Measurements from ENCODE around the gene EFCAB11. TPM values are rescaled to one million over a fixed set of nuclear protein-coding genes. Genes with fewer than 3 reads are reported as not detected.
"Not testable (repeated sequence)": the region's sequence is repeated elsewhere in the genome, so short reads cannot be mapped to it uniquely, and the experiment has no call there.

EFCAB11 gene
- total and polyA plus RNA-seq, 2 experiments from 2014 or later = 7.2 to 10.8 TPM

DNA sequence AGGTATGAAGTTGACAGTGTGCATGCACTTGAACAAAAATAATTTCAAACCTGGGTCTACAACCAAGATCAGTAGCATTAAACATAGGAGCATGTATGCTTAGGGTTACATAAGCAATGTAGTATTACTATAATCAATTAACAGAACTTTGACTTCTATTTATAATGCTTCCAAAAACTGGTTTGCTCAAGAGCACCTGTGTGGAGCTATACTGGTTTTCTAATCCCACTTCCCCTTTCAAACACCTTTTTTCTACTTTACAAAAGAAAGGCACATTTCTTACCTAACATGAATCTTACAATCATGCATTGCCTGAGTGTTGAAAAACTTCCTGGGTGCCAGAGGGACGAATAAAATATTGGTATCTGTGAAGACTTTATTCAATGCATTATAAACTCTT lies 72.7 kb downstream of the EFCAB11 start:
- no peak overlapping the region for H3K4me3 ChIP-seq
- no peaks in the 10 kb centered on the region for H3K9me3 ChIP-seq (ENCODE audit: low read depth)
- H4K20me1 ChIP-seq (ENCODE audit: insufficient read depth, poor library complexity, severe bottlenecking) = no peaks in the 10 kb centered on the region
- TF ChIP-seq CTCF (IDR thresholded peaks at IDR 0.05; ENCODE audit: poor library complexity) (no peak), EZH2phosphoT487 (IDR thresholded peaks at IDR 0.05; ENCODE audit: low read depth, severe bottlenecking, unreplicated experiment) (no peak), EZH2 (IDR thresholded peaks at IDR 0.05; ENCODE audit: borderline replicate concordance) (no peak)
- no peak overlapping the region for H3K27ac ChIP-seq
- no peak overlapping the region for H3K4me2 ChIP-seq
- 91% methylated on average over 1 of the region's 1 CpG for WGBS (ENCODE audit: low lambda C conversion rate, missing lambda C conversion rate)
- DNase-seq (ENCODE audit: low spot score) = no peak
- no peaks in the 10 kb centered on the region for H3K27me3 ChIP-seq
- no peak overlapping the region for H2AFZ ChIP-seq
- no peaks in the 10 kb centered on the region for H3K4me1 ChIP-seq (ENCODE audit: insufficient read depth)
- H3K79me2 ChIP-seq = no peaks in the 10 kb centered on the region
- H3K36me3 ChIP-seq (replicated peaks; ENCODE audit: insufficient read depth, low read depth) = no peaks in the 10 kb centered on the region
- no peaks in the 10 kb centered on the region for H3K9me2 ChIP-seq (replicated peaks; ENCODE audit: insufficient read depth)

- H3K9me3 ChIP-seq (ENCODE audit: low read depth); H4K20me1 ChIP-seq (ENCODE audit: insufficient read depth, poor library complexity, severe bottlenecking); H2AFZ ChIP-seq; H3K4me2 ChIP-seq; H3K4me1 ChIP-seq (ENCODE audit: insufficient read depth); H3K27ac ChIP-seq; H3K27me3 ChIP-seq; H3K79me2 ChIP-seq; H3K36me3 ChIP-seq (replicated peaks; ENCODE audit: insufficient read depth, low read depth); H3K4me3 ChIP-seq; H3K9me2 ChIP-seq (replicated peaks; ENCODE audit: insufficient read depth); DNase-seq (ENCODE audit: low spot score): not testable (repeated sequence)
- WGBS (ENCODE audit: low lambda C conversion rate, missing lambda C conversion rate) = 87% methylated on average over 3 of the region's 3 CpGs
Measured at GRCh38 chr14:89874091-89874490, 80.4 kb downstream of the EFCAB11 start.

GRCh38 chr14:89870316-89870715 lies 84.2 kb downstream of the EFCAB11 start:
- H3K27ac ChIP-seq = no peak overlapping the region
- no peaks in the 10 kb centered on the region for H3K9me3 ChIP-seq (ENCODE audit: low read depth)
- H3K27me3 ChIP-seq = no peaks in the 10 kb centered on the region
- TF ChIP-seq EZH2phosphoT487 (IDR thresholded peaks at IDR 0.05; ENCODE audit: low read depth, severe bottlenecking, unreplicated experiment) (no peak), CTCF (IDR thresholded peaks at IDR 0.05; ENCODE audit: poor library complexity) (no peak), EZH2 (IDR thresholded peaks at IDR 0.05; ENCODE audit: borderline replicate concordance) (no peak)
- no peaks in the 10 kb centered on the region for H3K9me2 ChIP-seq (replicated peaks; ENCODE audit: insufficient read depth)
- H3K4me1 ChIP-seq (ENCODE audit: insufficient read depth) = no peaks in the 10 kb centered on the region
- H3K79me2 ChIP-seq = no peaks in the 10 kb centered on the region
- H2AFZ ChIP-seq = no peak overlapping the region
- H3K4me2 ChIP-seq = no peak overlapping the region
- 93% methylated on average over 2 of the region's 2 CpGs for WGBS (ENCODE audit: low lambda C conversion rate, missing lambda C conversion rate)
- H4K20me1 ChIP-seq (ENCODE audit: insufficient read depth, poor library complexity, severe bottlenecking) = no peaks in the 10 kb centered on the region
- no peaks in the 10 kb centered on the region for H3K36me3 ChIP-seq (replicated peaks; ENCODE audit: insufficient read depth, low read depth)
- H3K4me3 ChIP-seq = no peak overlapping the region
- no peak for DNase-seq (ENCODE audit: low spot score)

GRCh38 chr14:89869606-89870005 lies 84.9 kb downstream of the EFCAB11 start:
- Histone ChIP-seq H3K27ac (no peak overlapping the region), H3K4me2 (no peak overlapping the region), H3K4me3 (no peak overlapping the region), H3K9me3 (ENCODE audit: low read depth) (no peaks in the 10 kb centered on the region), H3K36me3 (replicated peaks; ENCODE audit: insufficient read depth, low read depth) (no peaks in the 10 kb centered on the region), H2AFZ (no peak overlapping the region), H3K27me3 (no peaks in the 10 kb centered on the region), H3K79me2 (no peaks in the 10 kb centered on the region), H3K4me1 (ENCODE audit: insufficient read depth) (no peaks in the 10 kb centered on the region), H3K9me2 (replicated peaks; ENCODE audit: insufficient read depth) (no peaks in the 10 kb centered on the region), H4K20me1 (ENCODE audit: insufficient read depth, poor library complexity, severe bottlenecking) (no peaks in the 10 kb centered on the region)
- no peak for DNase-seq (ENCODE audit: low spot score)
- 85% methylated on average over 2 of the region's 2 CpGs for WGBS (ENCODE audit: low lambda C conversion rate, missing lambda C conversion rate)
- no peak for TF ChIP-seq EZH2 (IDR thresholded peaks at IDR 0.05; ENCODE audit: borderline replicate concordance)
- TF ChIP-seq EZH2phosphoT487 (IDR thresholded peaks at IDR 0.05; ENCODE audit: low read depth, severe bottlenecking, unreplicated experiment) = no peak
- TF ChIP-seq CTCF (IDR thresholded peaks at IDR 0.05; ENCODE audit: poor library complexity) = no peak

Data from hepatocyte (in vitro differentiated cells).